HG02870 (cell line): ENCODE measurements around the gene RALA.

ENCODE experiments used
- ATAC-seq: cut with Tn5 transposase; IDR thresholded peaks from one replicate; pipeline ENCODE4 v1.9.1; 2021; ENCODE audit warnings: mild to moderate bottlenecking, moderate library complexity; ENCODE audit not compliant: unreplicated experiment

Gene RALA

GRCh38 chr7:39623047-39623731 lies at the start of gene RALA:
TSS of gene RALA (plus strand) at chr7:39623572. CDS start at chr7:39686668, 63,096 bp downstream.
- peak; percentile 91 for ATAC-seq

GRCh38 chr7:39574673-39575349 lies 48.6 kb upstream of the RALA start:
- no peak for ATAC-seq

- no peak for ATAC-seq
Observed at GRCh38 chr7:39577229-39577874, 46.0 kb upstream of the RALA start.

GRCh38 chr7:39580149-39580874 lies 43.1 kb upstream of the RALA start:
- peak; percentile 90 for ATAC-seq

- no peak for ATAC-seq
Observed at GRCh38 chr7:39582536-39582935, 40.8 kb upstream of the RALA start.

- no peak for ATAC-seq
Observed at GRCh38 chr7:39583539-39583938, 39.8 kb upstream of the RALA start.

GRCh38 chr7:39587393-39587792 lies 36.0 kb upstream of the RALA start:
- no peak for ATAC-seq

GRCh38 chr7:39588416-39588815 lies 35.0 kb upstream of the RALA start:
- ATAC-seq, result no peak

GRCh38 chr7:39589323-39590111 lies 33.9 kb upstream of the RALA start:
- ATAC-seq, result peak; percentile 97

- ATAC-seq, result no peak
Observed at GRCh38 chr7:39592586-39592985, 30.8 kb upstream of the RALA start.

- no peak for ATAC-seq
Observed at GRCh38 chr7:39594988-39595620, 28.3 kb upstream of the RALA start.

- ATAC-seq, result no peak
Observed at GRCh38 chr7:39602351-39602750, 21.0 kb upstream of the RALA start.

GRCh38 chr7:39603924-39604323 lies 19.4 kb upstream of the RALA start:
- ATAC-seq, result no peak

- no peak for ATAC-seq
Observed at GRCh38 chr7:39605087-39605486, 18.3 kb upstream of the RALA start.

GRCh38 chr7:39606352-39606751 lies 17.0 kb upstream of the RALA start:
- no peak for ATAC-seq

- no peak for ATAC-seq
Observed at GRCh38 chr7:39606941-39607340, 16.4 kb upstream of the RALA start.

GRCh38 chr7:39607865-39608264 lies 15.5 kb upstream of the RALA start:
- ATAC-seq, result no peak

GRCh38 chr7:39608278-39608677 lies 15.1 kb upstream of the RALA start:
- no peak for ATAC-seq

GRCh38 chr7:39609113-39609934 lies 14.0 kb upstream of the RALA start:
- ATAC-seq, result no peak
